ENCODE results near the gene LPO.

DNA sequence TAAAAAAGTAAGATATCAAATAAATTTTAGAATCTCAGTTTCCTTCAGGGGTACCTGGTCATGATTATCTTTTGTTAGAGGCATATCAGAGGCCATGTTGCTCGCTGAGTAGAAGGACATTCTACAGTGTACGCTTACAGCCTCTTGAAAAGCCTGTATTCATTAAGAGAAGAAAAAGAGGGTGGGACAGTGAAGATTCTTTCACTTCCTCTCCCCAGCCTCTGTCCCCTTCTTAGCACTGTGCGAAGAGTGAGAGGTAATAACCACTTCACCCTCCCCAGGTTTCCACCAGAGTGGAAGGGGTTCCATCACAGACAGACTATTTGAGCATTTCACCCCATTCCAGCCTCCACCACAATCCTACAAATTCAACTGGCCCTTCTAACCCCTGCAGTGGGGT, 4.8 kb upstream of the LPO start:
- TF ChIP-seq, protein P1, sequence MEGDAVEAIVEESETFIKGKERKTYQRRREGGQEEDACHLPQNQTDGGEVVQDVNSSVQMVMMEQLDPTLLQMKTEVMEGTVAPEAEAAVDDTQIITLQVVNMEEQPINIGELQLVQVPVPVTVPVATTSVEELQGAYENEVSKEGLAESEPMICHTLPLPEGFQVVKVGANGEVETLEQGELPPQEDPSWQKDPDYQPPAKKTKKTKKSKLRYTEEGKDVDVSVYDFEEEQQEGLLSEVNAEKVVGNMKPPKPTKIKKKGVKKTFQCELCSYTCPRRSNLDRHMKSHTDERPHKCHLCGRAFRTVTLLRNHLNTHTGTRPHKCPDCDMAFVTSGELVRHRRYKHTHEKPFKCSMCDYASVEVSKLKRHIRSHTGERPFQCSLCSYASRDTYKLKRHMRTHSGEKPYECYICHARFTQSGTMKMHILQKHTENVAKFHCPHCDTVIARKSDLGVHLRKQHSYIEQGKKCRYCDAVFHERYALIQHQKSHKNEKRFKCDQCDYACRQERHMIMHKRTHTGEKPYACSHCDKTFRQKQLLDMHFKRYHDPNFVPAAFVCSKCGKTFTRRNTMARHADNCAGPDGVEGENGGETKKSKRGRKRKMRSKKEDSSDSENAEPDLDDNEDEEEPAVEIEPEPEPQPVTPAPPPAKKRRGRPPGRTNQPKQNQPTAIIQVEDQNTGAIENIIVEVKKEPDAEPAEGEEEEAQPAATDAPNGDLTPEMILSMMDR (conservative IDR thresholded peaks at IDR 0.05; ENCODE audit: low read depth, low read length): no peak
- TF ChIP-seq EZH2 (IDR thresholded peaks at IDR 0.05; ENCODE audit: low read length, unreplicated experiment): no peak

All from PC-3 (cell line).